GM12801 (cell line): ENCODE results near the gene APOL1.

Experiments
- CTCF ChIP-seq: IDR thresholded peaks from one replicate; pipeline ENCODE4 v1.5.1; 2011; ENCODE audit warnings: control low read depth; ENCODE audit not compliant: insufficient read length; ENCODE audit errors: extremely low read depth

The APOL1 gene

GRCh38 chr22:36222887-36223450 lies 30.0 kb upstream of the APOL1 start:
- TF ChIP-seq CTCF, result no peak

- no peak for TF ChIP-seq CTCF
Observed at GRCh38 chr22:36223504-36223903, 29.4 kb upstream of the APOL1 start.

GRCh38 chr22:36224245-36224644 lies 28.7 kb upstream of the APOL1 start:
- TF ChIP-seq CTCF, result no peak

GRCh38 chr22:36225333-36225922 lies 27.5 kb upstream of the APOL1 start:
- TF ChIP-seq CTCF, result no peak

- TF ChIP-seq CTCF, result no peak
Observed at GRCh38 chr22:36226189-36226588, 26.7 kb upstream of the APOL1 start.

DNA sequence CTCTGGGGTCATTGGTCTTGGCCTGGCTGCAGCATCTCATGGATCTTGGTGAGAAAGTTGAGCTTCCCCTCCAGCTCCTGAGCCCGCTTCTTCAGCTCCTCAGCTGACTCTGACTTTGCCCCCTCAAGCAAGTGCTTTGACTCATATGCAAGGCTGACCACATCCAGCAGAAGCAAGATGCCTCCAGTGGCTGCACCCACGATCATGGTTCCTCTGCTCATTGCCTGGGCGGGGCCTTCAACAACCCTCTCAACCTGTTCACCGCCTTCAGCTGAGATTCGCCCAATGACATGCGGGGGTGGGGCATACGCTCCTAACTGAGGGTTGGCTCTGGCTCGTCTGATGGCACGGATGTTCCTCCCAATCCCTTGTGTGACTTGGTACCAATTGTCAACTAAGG lies 25.5 kb upstream of the APOL1 start:
- TF ChIP-seq CTCF, result no peak

GRCh38 chr22:36227806-36228205 lies 25.1 kb upstream of the APOL1 start:
- TF ChIP-seq CTCF, result no peak

DNA sequence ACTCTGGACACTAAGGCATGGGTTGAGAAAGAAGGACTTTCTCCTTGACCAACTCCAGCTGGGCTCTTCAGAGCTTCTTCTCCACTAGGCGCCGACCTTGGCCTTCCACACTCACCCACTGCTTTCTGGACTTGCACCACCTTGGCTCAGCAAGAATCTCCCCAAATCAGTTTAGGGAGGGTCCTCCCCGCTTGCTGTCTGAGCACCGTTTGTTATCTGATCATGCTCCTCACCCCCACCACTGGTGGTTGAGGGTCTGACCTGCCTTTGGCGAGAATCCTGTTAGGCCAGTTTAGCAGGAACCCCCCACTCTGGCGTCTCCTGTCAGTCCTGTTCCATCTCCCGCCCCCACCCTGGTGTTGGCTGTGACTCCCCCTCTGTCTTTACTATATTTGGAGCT lies 24.0 kb upstream of the APOL1 start:
- no peak for TF ChIP-seq CTCF
